Breast epithelium (tissue), 4 donors: Measurements from ENCODE around the gene CABCOCO1. TPM values are rescaled to one million over a fixed set of nuclear protein-coding genes. Genes with fewer than 3 reads are reported as not detected.
A peak's percentile ranks its signal among the peaks of the same experiment; 100 is the strongest.

Experiments used
- DNase-seq, 2 donors: peaks; one replicate each; pipeline ENCODE4 v3.0.0-alpha.2; 2019; ENCODE audit warnings: low spot score in 2 of 2
- H3K27ac ChIP-seq, 2 donors: fragments of 200-600 bp; sonication (generic) in 1 of 2; one replicate each; pipeline ENCODE4 v1.5.1; 2016 to 2019; ENCODE audit warnings: mild to moderate bottlenecking in 1 of 2
- H3K27me3 ChIP-seq, 2 donors: fragments of 200-600 bp; sonication (generic) in 1 of 2; one replicate each; pipeline versions ENCODE4 v1.5.1 to v1.6.0; 2017 to 2019; ENCODE audit warnings: control low read depth in 1 of 2, mild to moderate bottlenecking in 1 of 2
- H3K36me3 ChIP-seq: fragments of 200-600 bp; one replicate; pipeline ENCODE4 v1.5.1; 2019
- H3K4me1 ChIP-seq, 2 donors: fragments of 200-600 bp; sonication (generic); one replicate each; pipeline ENCODE4 v1.5.1; 2016 to 2019; ENCODE audit warnings: control low read depth in 1 of 2
- H3K4me3 ChIP-seq, 3 donors: fragments of 200-600 bp; sonication (generic); 1 replicate in 2 of 3; 2 replicates in 1 of 3; pipeline ENCODE4 v1.5.1; 2016 to 2019; ENCODE audit warnings: mild to moderate bottlenecking in 3 of 3, moderate library complexity in 2 of 3
- H3K9me3 ChIP-seq, 2 donors: fragments of 200-600 bp; sonication (generic) in 1 of 2; one replicate each; pipeline ENCODE4 v1.5.1; 2016 to 2019; ENCODE audit warnings: control low read depth in 1 of 2
- CTCF ChIP-seq, 3 donors: fragments of 450-650 bp; IDR thresholded peaks; one replicate each; pipeline ENCODE4 v1.5.1; 2016 to 2017; ENCODE audit warnings: antibody characterized with exemption in 3 of 3, mild to moderate bottlenecking in 3 of 3, moderate library complexity in 3 of 3
- POLR2A ChIP-seq: fragments of 450-650 bp; IDR thresholded peaks from one replicate; pipeline ENCODE4 v1.6.1; 2016; ENCODE audit warnings: antibody characterized with exemption, mild to moderate bottlenecking, moderate library complexity
- POLR2AphosphoS5 ChIP-seq, 3 donors: sonication (generic); formaldehyde crosslinking; IDR thresholded peaks; one replicate each; pipeline ENCODE4 v1.6.1; 2017; ENCODE audit warnings: antibody characterized with exemption in 3 of 3
- intact Hi-C: fragments of 100-400 bp; cut with DNase I; formaldehyde crosslinking; loops from one replicate; pipeline ENCODE4 v1.15.1; 2023; ENCODE audit warnings: low total_unique reads
- total RNA-seq, 3 donors: library from RNA; depleted of rRNA; stranded (reverse); fragments of >200 nt; gene quantifications; one replicate each; pipeline ENCODE4 v1.1.0, GENCODE V29; 2016

The CABCOCO1 gene
- total RNA-seq, 3 donors from 2014 or later, result 0.16 to 1.3 (median 1.2) TPM

GRCh38 chr10:61754587-61755550, 92.1 kb downstream of the CABCOCO1 start:
- Histone ChIP-seq H3K27ac (no peak overlapping the region), H3K9me3 (no peaks in the 10 kb centered on the region), H3K36me3 (no peaks in the 10 kb centered on the region), H3K4me3 (no peak overlapping the region), H3K27me3 (no peaks in the 10 kb centered on the region), H3K4me1 (peaks cover 0 to 9% of the 10 kb centered on the region in 2 donors)
- intact Hi-C loops, result no loop called here
- DNase-seq, result no peak
- TF ChIP-seq CTCF (IDR thresholded peaks at IDR 0.05) (no peak), POLR2A (no peak), POLR2AphosphoS5 (IDR thresholded peaks at IDR 0.05) (no peak)

GRCh38 chr10:61757001-61757400, 94.3 kb downstream of the CABCOCO1 start:
- intact Hi-C loops, result no loop called here
- TF ChIP-seq POLR2AphosphoS5 (IDR thresholded peaks at IDR 0.05), result no peak
- no peak for TF ChIP-seq POLR2A
- no peak for TF ChIP-seq CTCF (IDR thresholded peaks at IDR 0.05)
- H3K27me3 ChIP-seq, result no peaks in the 10 kb centered on the region
- H3K4me3 ChIP-seq, result no peak overlapping the region
- peak overlapping the region; percentile 70 to 79 for H3K27ac ChIP-seq
- H3K4me1 ChIP-seq, result peaks cover 0 to 5% of the 10 kb centered on the region in 2 donors
- H3K36me3 ChIP-seq, result no peaks in the 10 kb centered on the region
- no peaks in the 10 kb centered on the region for H3K9me3 ChIP-seq
- no peak for DNase-seq

DNA sequence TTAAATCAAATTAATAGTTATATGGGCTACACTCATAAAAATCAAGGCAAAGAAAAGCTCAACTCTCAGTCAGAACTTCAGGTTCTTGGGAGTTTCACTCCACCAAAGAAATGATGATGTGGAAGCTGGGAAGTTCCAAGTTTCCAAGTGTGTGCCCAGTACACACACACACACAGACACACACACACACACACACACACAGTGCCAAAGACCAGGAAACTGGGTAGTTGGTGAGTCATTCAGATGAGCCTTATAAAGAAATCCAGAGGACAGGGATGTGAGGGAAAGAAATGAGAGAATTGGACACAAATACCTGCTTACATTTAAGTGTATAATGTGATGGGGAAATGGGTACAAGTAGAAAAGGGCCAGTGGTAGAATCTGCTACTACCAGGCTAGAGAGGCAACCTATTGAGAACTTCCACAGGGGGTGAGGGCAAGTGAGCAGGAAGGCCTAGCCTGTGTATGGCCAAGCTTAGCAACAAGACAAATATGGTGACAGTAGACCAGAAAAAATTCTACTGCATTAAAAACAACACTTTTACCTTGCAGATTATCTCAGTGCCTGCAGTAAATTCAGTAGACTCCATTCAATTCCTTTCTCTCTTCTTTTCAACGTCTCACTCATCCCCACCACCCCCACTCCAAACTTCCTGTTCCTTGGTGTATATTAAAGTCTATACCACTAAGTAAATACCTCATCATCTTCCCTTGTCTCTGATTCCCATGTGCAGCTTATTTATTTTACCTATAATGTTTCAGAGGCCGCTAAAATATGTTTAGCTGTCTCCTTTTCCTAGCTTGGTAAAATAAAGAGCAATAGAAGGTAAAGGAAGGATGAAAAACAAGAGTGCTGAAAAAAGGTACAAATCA, 95.0 kb downstream of the CABCOCO1 start:
- Histone ChIP-seq H3K27me3 (no peaks in the 10 kb centered on the region), H3K9me3 (no peaks in the 10 kb centered on the region), H3K27ac (peak overlapping the region; percentile 70 to 79), H3K4me3 (no peak overlapping the region), H3K4me1 (no peaks in the 10 kb centered on the region), H3K36me3 (no peaks in the 10 kb centered on the region)
- TF ChIP-seq CTCF (IDR thresholded peaks at IDR 0.05), result no peak
- TF ChIP-seq POLR2AphosphoS5 (IDR thresholded peaks at IDR 0.05), result peak in 1 of 3 donors; percentile 18
- no peak for TF ChIP-seq POLR2A
- intact Hi-C loops, result no loop called here
- peak in 1 of 2 donors; percentile 32 for DNase-seq

DNA sequence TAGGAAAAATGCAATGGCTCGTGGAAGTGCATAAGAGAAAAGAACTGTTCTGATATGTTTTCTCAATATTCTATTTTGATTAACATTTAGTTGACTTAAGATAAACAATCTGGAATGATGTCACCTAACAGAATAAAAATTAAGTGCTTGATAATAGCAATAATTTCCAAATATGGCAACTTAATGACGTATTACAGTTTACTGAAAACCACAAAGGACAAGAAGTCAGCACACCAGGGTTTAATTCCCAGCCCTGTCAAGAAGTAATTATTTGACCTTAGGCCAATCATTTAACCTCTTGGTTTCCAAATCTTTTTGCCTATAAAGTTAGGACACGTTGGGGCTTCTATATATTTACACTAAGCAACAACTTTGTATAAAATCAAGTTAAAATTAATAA, 95.7 kb downstream of the CABCOCO1 start:
- Histone ChIP-seq H3K27me3 (no peaks in the 10 kb centered on the region), H3K4me1 (no peaks in the 10 kb centered on the region), H3K4me3 (no peak overlapping the region), H3K9me3 (no peaks in the 10 kb centered on the region), H3K27ac (no peak overlapping the region), H3K36me3 (no peaks in the 10 kb centered on the region)
- intact Hi-C loops, result no loop called here
- DNase-seq, result no peak
- TF ChIP-seq CTCF (IDR thresholded peaks at IDR 0.05) (no peak), POLR2A (no peak), POLR2AphosphoS5 (IDR thresholded peaks at IDR 0.05) (no peak)
